Measurements from ENCODE around the gene LRRC74A.

DNA sequence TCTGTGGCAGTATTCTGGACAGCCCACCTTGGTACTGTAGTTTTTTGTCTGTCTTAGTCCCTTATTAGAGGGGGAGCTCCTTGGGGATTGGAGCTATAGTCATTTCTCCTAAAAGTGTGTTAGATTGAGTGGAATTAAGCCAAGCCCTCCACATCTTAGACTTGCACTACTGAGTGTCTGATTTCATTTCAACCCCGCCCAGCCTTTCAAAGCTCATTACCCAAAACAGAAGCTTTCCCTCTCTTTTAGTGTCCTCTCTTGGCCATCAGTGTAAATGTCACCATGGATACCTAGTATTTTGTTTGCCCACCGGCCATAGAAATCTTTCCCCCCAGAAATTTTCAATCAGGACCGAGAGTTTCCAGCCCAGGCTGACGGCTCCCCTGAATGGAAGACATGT is 74.5 kb downstream of the LRRC74A start:
- TF ChIP-seq, protein P1, sequence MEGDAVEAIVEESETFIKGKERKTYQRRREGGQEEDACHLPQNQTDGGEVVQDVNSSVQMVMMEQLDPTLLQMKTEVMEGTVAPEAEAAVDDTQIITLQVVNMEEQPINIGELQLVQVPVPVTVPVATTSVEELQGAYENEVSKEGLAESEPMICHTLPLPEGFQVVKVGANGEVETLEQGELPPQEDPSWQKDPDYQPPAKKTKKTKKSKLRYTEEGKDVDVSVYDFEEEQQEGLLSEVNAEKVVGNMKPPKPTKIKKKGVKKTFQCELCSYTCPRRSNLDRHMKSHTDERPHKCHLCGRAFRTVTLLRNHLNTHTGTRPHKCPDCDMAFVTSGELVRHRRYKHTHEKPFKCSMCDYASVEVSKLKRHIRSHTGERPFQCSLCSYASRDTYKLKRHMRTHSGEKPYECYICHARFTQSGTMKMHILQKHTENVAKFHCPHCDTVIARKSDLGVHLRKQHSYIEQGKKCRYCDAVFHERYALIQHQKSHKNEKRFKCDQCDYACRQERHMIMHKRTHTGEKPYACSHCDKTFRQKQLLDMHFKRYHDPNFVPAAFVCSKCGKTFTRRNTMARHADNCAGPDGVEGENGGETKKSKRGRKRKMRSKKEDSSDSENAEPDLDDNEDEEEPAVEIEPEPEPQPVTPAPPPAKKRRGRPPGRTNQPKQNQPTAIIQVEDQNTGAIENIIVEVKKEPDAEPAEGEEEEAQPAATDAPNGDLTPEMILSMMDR (IDR thresholded peaks at IDR 0.05) = no peak
- no peak for TF ChIP-seq POLR2A (IDR thresholded peaks at IDR 0.05)

All from lower leg skin (tissue), 3 donors.